GM12878 (cell line): Measurements from ENCODE around the gene ADGRE2. TPM values are rescaled to one million over a fixed set of nuclear protein-coding genes. Genes with fewer than 3 reads are reported as not detected.

ENCODE experiments used
- ATAC-seq: fragments of 200-7000 bp; cut with Tn5 transposase; 3 replicates; pipeline ENCODE4 v1.9.1; 2020; ENCODE audit warnings: mild to moderate bottlenecking, moderate library complexity
- BruUV-seq: library from RNA; stranded (reverse); fragments of 400-500 nt; replicated peaks from 2 replicates; lab custom pipeline; 2021; lab: Mats Ljungman, UMichigan
- CTCF ChIA-PET: fragments of 300-600 bp; sonication (Branson Sonifier 250); formaldehyde crosslinking; extraction: SDS; loops from one replicate; lab custom pipeline; 2021; ENCODE audit warnings: inconsistent platforms; lab: Yijun Ruan, JAX
- POLR2A ChIA-PET: fragments of 350-600 bp; formaldehyde crosslinking; extraction: SDS; loops from one replicate; lab custom pipeline; 2021; ENCODE audit warnings: inconsistent platforms; lab: Charles Lee
- RAD21 ChIA-PET: fragments of 300-600 bp; sonication (Branson Sonifier 250); formaldehyde crosslinking; loops from one replicate; lab custom pipeline; 2023; ENCODE audit warnings: antibody characterized with exemption; ENCODE audit not compliant: unreplicated experiment; lab: Charles Lee
- SMC1A ChIA-PET: fragments of 300-600 bp; sonication (Branson Sonifier 250); formaldehyde crosslinking; loops from one replicate; lab custom pipeline; 2023; ENCODE audit not compliant: unreplicated experiment, uncharacterized antibody; lab: Charles Lee
- DNase-seq: peaks from one replicate; pipeline ENCODE4 v3.0.0-alpha.2; 2011; ENCODE audit warnings: low read depth, low spot score
- FAIRE-seq: peaks from 3 replicates; lab custom pipeline; 2011; peaks lifted over from hg19 to GRCh38; lab: Jason Lieb, UNC
- H2AFZ ChIP-seq: 2 replicates; pipeline ENCODE4 v1.6.0; 2011; ENCODE audit warnings: low read depth, low read length, control low read depth; ENCODE audit not compliant: control insufficient read depth
- H3K27ac ChIP-seq: 2 replicates; pipeline ENCODE4 v1.5.1; 2011; ENCODE audit warnings: control low read depth; ENCODE audit not compliant: control insufficient read depth, insufficient read depth
- H3K27me3 ChIP-seq, 2 experiments: replicated peaks in 1 of 2; 2 replicates each; pipeline versions ENCODE4 v1.6.0 to v1.6.1; 2011; ENCODE audit warnings: low read length in 1 of 2; ENCODE audit not compliant: control insufficient read depth in 2 of 2, insufficient read depth in 2 of 2
- H3K36me3 ChIP-seq, 2 experiments: 2 replicates each; pipeline ENCODE4 v1.5.1; 2011; ENCODE audit warnings: low read length in 1 of 2; ENCODE audit not compliant: control insufficient read depth in 2 of 2, insufficient read depth in 2 of 2
- H3K4me1 ChIP-seq: 2 replicates; pipeline ENCODE4 v1.6.1; 2011; ENCODE audit warnings: mild to moderate bottlenecking, low read length, moderate library complexity, mixed read lengths; ENCODE audit not compliant: control insufficient read depth, insufficient read depth
- H3K4me2 ChIP-seq: 2 replicates; pipeline ENCODE4 v1.6.0; 2011; ENCODE audit warnings: control low read depth; ENCODE audit not compliant: control insufficient read depth, insufficient read depth
- H3K4me3 ChIP-seq: fragments of 200-600 bp; sonication (generic); 2 replicates; pipeline ENCODE4 v1.5.1; 2016
- H3K79me2 ChIP-seq: 2 replicates; pipeline ENCODE4 v1.6.0; 2011; ENCODE audit warnings: low read length; ENCODE audit not compliant: control insufficient read depth, insufficient read depth
- H3K9ac ChIP-seq: 2 replicates; pipeline ENCODE4 v1.8.0; 2011; ENCODE audit warnings: low read length, control low read depth, mixed read lengths; ENCODE audit not compliant: control insufficient read depth, insufficient read depth
- H3K9me3 ChIP-seq: replicated peaks from 3 replicates; pipeline ENCODE4 v1.5.1; 2011; ENCODE audit warnings: mild to moderate bottlenecking, low read length; ENCODE audit not compliant: control insufficient read depth, insufficient read depth
- H4K20me1 ChIP-seq: 2 replicates; pipeline ENCODE4 v1.6.0; 2011; ENCODE audit not compliant: control insufficient read depth, insufficient read depth
- ATF7 ChIP-seq: fragments of 450-650 bp; IDR thresholded peaks from 2 replicates; pipeline ENCODE4 v1.6.1; 2016; ENCODE audit warnings: low read depth, mild to moderate bottlenecking
- EGR1 ChIP-seq, 2 experiments: IDR thresholded peaks; 1 replicate in 1 of 2; 2 replicates in 1 of 2; pipeline ENCODE4 v1.6.1; 2011 to 2012; ENCODE audit warnings: low read depth in 2 of 2, low read length in 2 of 2, borderline replicate concordance in 1 of 2, mild to moderate bottlenecking in 1 of 2, moderate library complexity in 1 of 2
- GABPA ChIP-seq: IDR thresholded peaks from 2 replicates; pipeline ENCODE4 v1.6.1; 2014; ENCODE audit warnings: antibody characterized with exemption, low read depth, mild to moderate bottlenecking, inconsistent platforms
- HDAC2 ChIP-seq: fragments of 200-600 bp; sonication (generic); IDR thresholded peaks from 2 replicates; pipeline ENCODE4 v1.6.1; 2017
- JUND ChIP-seq: IDR thresholded peaks from 2 replicates; pipeline ENCODE4 v1.6.1; 2012; ENCODE audit warnings: low read depth, mild to moderate bottlenecking, low read length, improper control_type of control experiment, moderate library complexity
- MTA3 ChIP-seq: IDR thresholded peaks from 2 replicates; pipeline ENCODE4 v1.6.1; 2012; ENCODE audit warnings: low read length, inconsistent platforms, borderline replicate concordance
- MYC ChIP-seq: IDR thresholded peaks from 2 replicates; pipeline ENCODE4 v1.6.1; 2011; ENCODE audit warnings: mild to moderate bottlenecking, low read length, moderate library complexity, inconsistent platforms; ENCODE audit not compliant: insufficient read depth, insufficient replicate concordance, insufficient read length, severe bottlenecking
- NFIC ChIP-seq: IDR thresholded peaks from 2 replicates; pipeline ENCODE4 v1.6.1; 2012; ENCODE audit warnings: low read depth, mild to moderate bottlenecking, inconsistent platforms, low read length, moderate library complexity
- NRF1 ChIP-seq: conservative IDR thresholded peaks from 2 replicates; pipeline ENCODE4 v1.6.1; 2011; ENCODE audit warnings: mild to moderate bottlenecking, low read depth, low read length, improper control_type of control experiment
- PAX8 ChIP-seq: fragments of 450-650 bp; IDR thresholded peaks from 2 replicates; pipeline ENCODE4 v1.6.1; 2017; ENCODE audit warnings: mild to moderate bottlenecking, moderate library complexity
- POLR2AphosphoS2 ChIP-seq: IDR thresholded peaks from 2 replicates; pipeline ENCODE4 v1.6.1; 2011; ENCODE audit warnings: low read depth, mild to moderate bottlenecking, low read length, improper control_type of control experiment, moderate library complexity
- RAD51 ChIP-seq: fragments of 450-650 bp; IDR thresholded peaks from 2 replicates; pipeline ENCODE4 v1.6.1; 2016; ENCODE audit warnings: moderate library complexity, mild to moderate bottlenecking, inconsistent platforms
- SIX5 ChIP-seq: IDR thresholded peaks from 2 replicates; pipeline ENCODE4 v1.6.1; 2011; ENCODE audit warnings: mild to moderate bottlenecking, low read depth, low read length, moderate library complexity; ENCODE audit not compliant: severe bottlenecking
- TCF12 ChIP-seq: IDR thresholded peaks from 2 replicates; pipeline ENCODE4 v1.6.1; 2011; ENCODE audit warnings: low read depth, mild to moderate bottlenecking, low read length
- TCF7 ChIP-seq: IDR thresholded peaks from 2 replicates; pipeline ENCODE4 v1.6.1; 2014; ENCODE audit warnings: antibody characterized with exemption, borderline replicate concordance
- ZNF24 ChIP-seq: fragments of 450-650 bp; IDR thresholded peaks from 2 replicates; pipeline ENCODE4 v1.6.1; 2017; ENCODE audit warnings: antibody characterized with exemption, mild to moderate bottlenecking
- WGBS: methylation state at CpG from one replicate; pipeline ENCODE4 v1.1.6; 2016; ENCODE audit warnings: low lambda C conversion rate; ENCODE audit not compliant: insufficient replicate concordance, insufficient coverage; ENCODE audit errors: missing lambda C conversion rate; 5-methylcytosine and 5-hydroxymethylcytosine counted together
- in situ Hi-C: fragments of 300-500 bp; cut with MboI; formaldehyde crosslinking; loops from 9 replicates; pipeline ENCODE4 v1.14.3; 2018; ENCODE audit warnings: mixed read lengths
- intact Hi-C: fragments of 100-400 bp; cut with micrococcal nuclease; formaldehyde crosslinking; loops from one replicate; pipeline ENCODE4 v1.14.2; 2022; ENCODE audit not compliant: unreplicated experiment
- polyA plus RNA-seq, 11 experiments: library from polyadenylated mRNA; depleted of rRNA in 4 of 11; unstranded in 6 of 11; stranded (reverse) in 5 of 11; fragments of >200 nt; fragmentation: Nextera tagmentation in 4 of 11; fragmentation: Illumina TruSeq in 1 of 11; extraction: Ambion mirVana in 4 of 11; extraction: Trizol in 1 of 11; gene quantifications; 1 replicate in 1 of 11; 2 replicates in 10 of 11; pipeline versions ENCODE4 v1.2.1 to v1.2.3, GENCODE V29; 2011 to 2016; ENCODE audit warnings: inconsistent platforms in 2 of 11, missing spikeins in 2 of 11, low read depth in 1 of 11
- total RNA-seq, 4 experiments: library from RNA; depleted of rRNA in 3 of 4; stranded (reverse); fragments of >200 nt in 3 of 4; fragmentation: Illumina TruSeq in 1 of 4; extraction: Trizol in 1 of 4; gene quantifications; 2 replicates each; pipeline versions ENCODE4 v1.2.1 to v1.2.3, GENCODE V29; 2013 to 2021
- TF ChIP-seq, protein P1 (sequence below): fragments of 450-650 bp; IDR thresholded peaks from 2 replicates; pipeline ENCODE4 v1.6.1; 2017; ENCODE audit warnings: mild to moderate bottlenecking
- TF ChIP-seq, protein P2 (sequence below): IDR thresholded peaks from 2 replicates; pipeline ENCODE4 v1.6.1; 2011; ENCODE audit warnings: borderline replicate concordance, low read depth, mild to moderate bottlenecking, moderate library complexity, low read length; ENCODE audit not compliant: insufficient read depth, poor library complexity, severe bottlenecking

ADGRE2 gene
- total and polyA plus RNA-seq, 10 of the 15 experiments (the other 5 are each of a cell fraction or from before 2014, with no cell fraction given), result 0.15 to 12.7 (median 4.6) TPM

DNA sequence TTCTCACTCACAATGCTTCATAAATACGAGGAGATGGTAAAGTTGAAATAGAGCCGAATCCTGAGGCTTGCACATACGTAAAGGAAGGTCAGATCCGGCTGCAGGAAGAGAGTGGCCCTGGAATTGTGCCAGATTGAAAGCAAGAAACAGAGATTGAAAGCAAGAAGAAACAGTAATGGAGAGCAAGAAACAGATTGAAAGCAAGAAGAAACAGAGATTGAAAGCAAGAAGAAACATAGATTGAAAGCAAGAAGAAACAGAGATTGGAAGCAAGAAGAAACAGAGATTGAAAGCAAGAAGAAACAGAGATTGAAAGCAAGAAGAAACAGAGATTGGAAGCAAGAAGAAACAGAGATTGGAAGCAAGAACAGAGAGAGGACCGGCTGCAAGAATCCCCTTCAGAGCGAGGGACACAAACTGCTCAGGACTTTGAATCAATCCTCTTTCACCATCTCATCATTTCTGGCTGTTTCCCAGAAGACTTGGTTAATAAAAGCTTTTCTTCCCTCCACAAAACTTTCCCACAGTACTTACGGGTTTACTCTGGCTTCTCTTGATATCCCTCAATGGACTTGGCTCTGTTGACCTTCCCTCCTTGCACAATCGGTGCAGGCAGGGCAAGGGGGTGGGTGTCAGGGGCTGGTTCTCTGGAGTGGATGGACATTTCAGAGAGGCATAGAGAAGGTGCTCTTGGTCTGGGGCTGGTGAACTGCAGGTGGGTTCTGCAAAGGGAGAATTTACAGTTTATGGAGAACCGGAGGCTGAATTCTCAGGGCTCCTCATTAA, 31.1 kb upstream of the ADGRE2 start (continued):
- TF ChIP-seq EGR1 (IDR thresholded peaks at IDR 0.05; ENCODE audit: borderline replicate concordance in 1 of 2, low read depth in 2 of 2, low read length in 2 of 2), result no peak

DNA sequence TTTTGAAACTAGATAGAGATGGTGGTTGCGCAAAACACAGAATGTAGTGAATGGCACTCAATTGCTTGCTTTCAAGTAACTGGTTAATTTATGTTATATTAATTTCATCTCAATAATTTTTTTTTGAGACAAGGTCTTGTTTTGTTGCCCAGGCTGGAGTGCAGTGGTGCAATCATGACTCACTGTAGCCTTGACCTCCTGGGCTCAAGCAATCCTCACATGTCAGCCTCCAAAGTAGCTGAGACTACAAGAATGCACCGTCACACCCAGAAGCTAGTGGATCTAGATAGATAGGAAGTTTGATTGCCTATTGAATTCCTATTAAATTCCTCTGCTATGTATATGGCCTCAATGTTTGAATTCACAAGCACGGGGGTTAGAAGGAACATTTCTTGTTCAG, 26.4 kb upstream of the ADGRE2 start:
- no peak for FAIRE-seq
- no peak overlapping the region for H3K27ac ChIP-seq
- BruUV-seq, result no TSS peak
- intact Hi-C loops, result no loop called here
- H3K9ac ChIP-seq, result no peak overlapping the region
- H3K27me3 ChIP-seq, result 0 out of 4 replicates have a peak, but pooled peaks cover 0 to 2% of the 10 kb centered on the region in 2 experiments
- DNase-seq, result no peak
- no peaks in the 10 kb centered on the region for H3K36me3 ChIP-seq
- TF ChIP-seq MYC, result no peak
- TF ChIP-seq ATF7, result no peak
- no peak for TF ChIP-seq HDAC2
- no peak for TF ChIP-seq SIX5
- TF ChIP-seq MTA3, result no peak
- TF ChIP-seq PAX8, result no peak
- no peak for TF ChIP-seq RAD51
- TF ChIP-seq, protein P1, sequence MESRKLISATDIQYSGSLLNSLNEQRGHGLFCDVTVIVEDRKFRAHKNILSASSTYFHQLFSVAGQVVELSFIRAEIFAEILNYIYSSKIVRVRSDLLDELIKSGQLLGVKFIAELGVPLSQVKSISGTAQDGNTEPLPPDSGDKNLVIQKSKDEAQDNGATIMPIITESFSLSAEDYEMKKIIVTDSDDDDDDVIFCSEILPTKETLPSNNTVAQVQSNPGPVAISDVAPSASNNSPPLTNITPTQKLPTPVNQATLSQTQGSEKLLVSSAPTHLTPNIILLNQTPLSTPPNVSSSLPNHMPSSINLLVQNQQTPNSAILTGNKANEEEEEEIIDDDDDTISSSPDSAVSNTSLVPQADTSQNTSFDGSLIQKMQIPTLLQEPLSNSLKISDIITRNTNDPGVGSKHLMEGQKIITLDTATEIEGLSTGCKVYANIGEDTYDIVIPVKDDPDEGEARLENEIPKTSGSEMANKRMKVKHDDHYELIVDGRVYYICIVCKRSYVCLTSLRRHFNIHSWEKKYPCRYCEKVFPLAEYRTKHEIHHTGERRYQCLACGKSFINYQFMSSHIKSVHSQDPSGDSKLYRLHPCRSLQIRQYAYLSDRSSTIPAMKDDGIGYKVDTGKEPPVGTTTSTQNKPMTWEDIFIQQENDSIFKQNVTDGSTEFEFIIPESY, result no peak
- TF ChIP-seq, protein P2, sequence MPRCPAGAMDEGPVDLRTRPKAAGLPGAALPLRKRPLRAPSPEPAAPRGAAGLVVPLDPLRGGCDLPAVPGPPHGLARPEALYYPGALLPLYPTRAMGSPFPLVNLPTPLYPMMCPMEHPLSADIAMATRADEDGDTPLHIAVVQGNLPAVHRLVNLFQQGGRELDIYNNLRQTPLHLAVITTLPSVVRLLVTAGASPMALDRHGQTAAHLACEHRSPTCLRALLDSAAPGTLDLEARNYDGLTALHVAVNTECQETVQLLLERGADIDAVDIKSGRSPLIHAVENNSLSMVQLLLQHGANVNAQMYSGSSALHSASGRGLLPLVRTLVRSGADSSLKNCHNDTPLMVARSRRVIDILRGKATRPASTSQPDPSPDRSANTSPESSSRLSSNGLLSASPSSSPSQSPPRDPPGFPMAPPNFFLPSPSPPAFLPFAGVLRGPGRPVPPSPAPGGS, result no peak
- no peak for TF ChIP-seq ZNF24
- TF ChIP-seq JUND, result no peak
- TF ChIP-seq NFIC, result no peak
- TF ChIP-seq TCF7, result no peak
- TF ChIP-seq GABPA, result no peak
- no peak for TF ChIP-seq NRF1
- no peak for TF ChIP-seq POLR2AphosphoS2
- TF ChIP-seq TCF12, result no peak
- TF ChIP-seq, all 136 proteins: peak for 0
- in situ Hi-C loops, result no loop called here
- CTCF ChIA-PET, result no interaction called here
- Histone ChIP-seq H2AFZ (no peak overlapping the region), H3K9me3 (no peaks in the 10 kb centered on the region), H3K4me2 (no peak overlapping the region), H4K20me1 (no peaks in the 10 kb centered on the region), H3K79me2 (no peaks in the 10 kb centered on the region), H3K4me3 (no peak overlapping the region), H3K4me1 (no peaks in the 10 kb centered on the region; the same call in 1 of the 2 replicates)
- RAD21 ChIA-PET, result no interaction called here
- 67% methylated on average over 3 of the region's 3 CpGs for WGBS
- ATAC-seq, result no peak
- POLR2A ChIA-PET, result no interaction called here
- SMC1A ChIA-PET, result no interaction called here
